ENCODE data around the gene TELO2. TPM values are rescaled to one million over a fixed set of nuclear protein-coding genes. Genes with fewer than 3 reads are reported as not detected.

The TELO2 gene
- total RNA-seq, 4 donors from 2014 or later: 12.7 to 38.5 (median 22.2) TPM

- DNase-seq (ENCODE audit: low spot score): no peak
- no peak for TF ChIP-seq CTCF (IDR thresholded peaks at IDR 0.05)
These were observed 16.4 kb downstream of the TELO2 start for GRCh38 chr16:1509307-1510221.

DNA sequence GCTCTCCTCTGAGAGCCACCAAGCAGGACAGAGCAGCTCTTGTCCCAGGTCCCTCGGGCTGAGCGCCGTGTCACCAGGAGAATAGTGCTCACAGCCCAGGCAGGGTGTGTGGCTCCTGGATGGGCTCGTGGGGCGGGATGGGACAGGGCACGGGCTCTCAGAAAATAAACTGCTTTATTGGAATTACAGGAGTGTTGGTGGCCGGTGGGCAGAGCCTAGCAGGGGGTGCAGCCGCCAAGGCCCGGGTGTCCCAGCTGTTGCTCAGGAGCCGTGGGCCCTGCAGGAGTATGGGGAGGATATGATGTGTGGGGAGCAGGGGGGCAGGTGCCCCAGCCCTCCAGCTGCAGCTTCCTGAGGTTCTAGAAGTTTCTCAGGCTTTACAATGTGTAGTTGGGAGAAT lies 17.1 kb downstream of the TELO2 start:
- TF ChIP-seq CTCF (IDR thresholded peaks at IDR 0.05): no peak
- no peak for DNase-seq (ENCODE audit: low spot score)
- no peak for ATAC-seq (ENCODE audit: low FRiP score)

More at GRCh38 chr16:1509307-1510221, 16.4 kb downstream of the TELO2 start:
- no peak for ATAC-seq (ENCODE audit: low FRiP score)

DNA sequence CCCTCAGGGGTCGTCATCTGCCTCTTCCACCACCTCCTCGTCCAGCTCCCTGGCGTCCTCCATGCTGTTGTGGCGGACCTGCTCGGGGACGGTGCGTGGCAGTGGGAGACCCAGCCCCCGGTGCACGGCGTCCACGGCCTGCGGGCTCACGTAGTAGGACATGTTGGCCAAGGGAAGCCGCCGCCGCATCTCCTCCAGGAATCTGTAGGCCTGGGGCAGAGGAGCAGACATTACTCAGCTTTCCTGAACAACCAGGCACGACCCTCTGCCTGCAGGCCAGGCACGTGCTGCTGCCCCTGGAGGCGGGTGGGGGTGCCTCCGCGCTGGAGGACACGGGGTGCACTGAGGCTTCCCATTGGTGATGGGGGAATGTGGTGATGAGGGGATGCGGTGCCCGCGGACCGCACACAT lies 17.8 kb downstream of the TELO2 start:
- TF ChIP-seq CTCF (IDR thresholded peaks at IDR 0.05): no peak
- ATAC-seq (ENCODE audit: low FRiP score): no peak
- DNase-seq (ENCODE audit: low spot score): no peak

DNA sequence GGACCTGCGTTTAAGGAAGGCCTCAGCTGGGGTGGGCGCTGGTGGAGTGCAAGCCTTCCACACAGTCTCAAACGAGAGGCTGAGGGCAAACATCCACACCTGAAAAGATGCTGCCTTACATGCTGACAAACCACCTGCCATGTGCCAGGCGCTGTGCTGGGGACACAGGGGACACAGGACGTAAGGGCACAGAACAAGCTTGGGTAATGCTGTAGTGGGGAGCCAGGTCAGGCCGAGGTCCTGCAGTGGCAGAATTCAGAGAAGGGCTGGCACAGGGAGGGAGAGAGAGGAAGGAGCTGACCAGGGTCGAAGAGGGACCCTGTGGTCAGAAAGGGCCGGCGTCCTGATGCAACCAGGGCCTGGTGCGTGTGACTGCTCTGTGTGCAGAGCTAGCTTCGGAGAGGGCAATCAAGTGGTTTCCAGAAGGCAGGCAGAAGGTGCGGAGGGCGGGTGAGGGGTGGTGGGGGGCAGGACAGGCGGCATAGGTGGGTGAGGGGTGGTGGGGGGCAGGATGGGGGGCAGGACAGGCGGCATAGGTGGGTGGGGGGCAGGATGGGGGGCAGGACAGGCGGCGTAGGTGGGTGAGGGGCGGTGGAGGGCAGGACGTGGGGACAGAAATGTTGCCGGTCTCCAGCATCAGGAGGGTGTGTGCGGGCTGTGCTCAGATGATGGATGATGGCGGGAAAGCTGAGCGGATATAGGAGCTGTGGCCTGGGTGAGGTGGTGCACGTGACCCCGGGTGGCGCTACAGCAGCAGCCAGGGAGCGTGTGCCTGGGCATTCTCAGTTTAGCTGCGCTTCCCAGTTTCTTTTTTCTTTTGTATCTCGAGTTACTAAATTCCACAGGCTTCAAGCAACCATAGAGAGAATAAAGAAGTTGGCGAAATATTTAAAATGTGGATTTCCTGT lies 18.8 kb downstream of the TELO2 start:
- DNase-seq (ENCODE audit: low spot score) (no peak), ATAC-seq (ENCODE audit: low FRiP score) (no peak)
- TF ChIP-seq CTCF (IDR thresholded peaks at IDR 0.05): no peak

- no peak for TF ChIP-seq CTCF (IDR thresholded peaks at IDR 0.05)
- DNase-seq (ENCODE audit: low spot score) (no peak), ATAC-seq (ENCODE audit: low FRiP score) (no peak)
These were observed 19.6 kb downstream of the TELO2 start for GRCh38 chr16:1512774-1513173.

- ATAC-seq (ENCODE audit: low FRiP score) (no peak), DNase-seq (ENCODE audit: low spot score) (no peak)
- no peak for TF ChIP-seq CTCF (IDR thresholded peaks at IDR 0.05)
These were observed 21.3 kb downstream of the TELO2 start for GRCh38 chr16:1514507-1514906.

Data from omental fat pad (tissue), 4 donors.